ENCODE measurements around the gene SLC16A12.

SLC16A12 gene

GRCh38 chr10:89537364-89537763 lies 2.0 kb upstream of the SLC16A12 start:
- Histone ChIP-seq H3F3A (ENCODE audit: low read depth) (no peaks in the 10 kb centered on the region), H3K36me3 (ENCODE audit: insufficient read depth, low read length) (no peaks in the 10 kb centered on the region), H3K27me3 (ENCODE audit: insufficient read depth, low read length, poor library complexity, severe bottlenecking) (no peaks in the 10 kb centered on the region), H4K20me1 (ENCODE audit: insufficient read depth, low read length, poor library complexity, severe bottlenecking) (no peaks in the 10 kb centered on the region), H3K4me2 (ENCODE audit: low read depth, low read length, poor library complexity, severe bottlenecking) (no peak overlapping the region), H3K9ac (ENCODE audit: low read depth, low read length, poor library complexity, severe bottlenecking) (no peak overlapping the region), H3K4me3 (ENCODE audit: low read length, poor library complexity, severe bottlenecking) (no peak overlapping the region), H3K9me2 (replicated peaks; ENCODE audit: low read depth, low read length) (no peaks in the 10 kb centered on the region), H3K79me2 (ENCODE audit: insufficient read depth, low read length) (no peaks in the 10 kb centered on the region), H3K4me1 (ENCODE audit: insufficient read depth, low read length, poor library complexity, severe bottlenecking) (peaks cover 4% of the 10 kb centered on the region), H2AFZ (ENCODE audit: low read length) (no peak overlapping the region), H3K9me3 (ENCODE audit: insufficient read depth, low read depth, low read length) (no peaks in the 10 kb centered on the region)
- TF ChIP-seq EZH2phosphoT487 (IDR thresholded peaks at IDR 0.05; ENCODE audit: borderline replicate concordance), result no peak
- no peak for TF ChIP-seq CTCF (conservative IDR thresholded peaks at IDR 0.05; ENCODE audit: low read length)

DNA sequence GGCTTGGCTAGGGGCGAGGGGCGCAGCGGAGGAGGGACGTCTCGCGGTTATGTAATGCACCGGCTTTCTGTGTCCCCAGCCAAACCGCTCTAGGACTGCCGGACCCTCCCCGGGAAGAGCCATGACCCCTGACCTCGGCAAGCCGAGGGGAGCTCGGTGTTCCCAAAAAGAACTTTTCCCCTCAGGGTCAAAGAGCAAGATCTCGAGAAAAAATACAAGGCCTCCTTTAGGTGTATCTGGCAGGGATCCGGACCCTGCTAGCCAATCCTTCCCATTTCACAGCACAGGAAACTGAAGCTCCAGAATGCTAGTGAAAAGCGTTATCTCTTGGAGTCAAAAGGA lies 590 bp upstream of the SLC16A12 start:
- H3K9me2 ChIP-seq (replicated peaks; ENCODE audit: low read depth, low read length), result no peaks in the 10 kb centered on the region
- no peak overlapping the region for H3K4me2 ChIP-seq (ENCODE audit: low read depth, low read length, poor library complexity, severe bottlenecking)
- no peaks in the 10 kb centered on the region for H3K9me3 ChIP-seq (ENCODE audit: insufficient read depth, low read depth, low read length)
- no peaks in the 10 kb centered on the region for H3K36me3 ChIP-seq (ENCODE audit: insufficient read depth, low read length)
- H3K79me2 ChIP-seq (ENCODE audit: insufficient read depth, low read length), result no peaks in the 10 kb centered on the region
- TF ChIP-seq CTCF (conservative IDR thresholded peaks at IDR 0.05; ENCODE audit: low read length) (no peak), EZH2phosphoT487 (IDR thresholded peaks at IDR 0.05; ENCODE audit: borderline replicate concordance) (no peak)
- H3K9ac ChIP-seq (ENCODE audit: low read depth, low read length, poor library complexity, severe bottlenecking), result no peak overlapping the region
- H2AFZ ChIP-seq (ENCODE audit: low read length), result no peak overlapping the region
- H4K20me1 ChIP-seq (ENCODE audit: insufficient read depth, low read length, poor library complexity, severe bottlenecking), result no peaks in the 10 kb centered on the region
- H3F3A ChIP-seq (ENCODE audit: low read depth), result peaks cover 3% of the 10 kb centered on the region; the same call in 1 of the 2 replicates
- no peaks in the 10 kb centered on the region for H3K27me3 ChIP-seq (ENCODE audit: insufficient read depth, low read length, poor library complexity, severe bottlenecking)
- H3K4me1 ChIP-seq (ENCODE audit: insufficient read depth, low read length, poor library complexity, severe bottlenecking), result peaks cover 18% of the 10 kb centered on the region
- H3K4me3 ChIP-seq (ENCODE audit: low read length, poor library complexity, severe bottlenecking), result no peak overlapping the region

DNA sequence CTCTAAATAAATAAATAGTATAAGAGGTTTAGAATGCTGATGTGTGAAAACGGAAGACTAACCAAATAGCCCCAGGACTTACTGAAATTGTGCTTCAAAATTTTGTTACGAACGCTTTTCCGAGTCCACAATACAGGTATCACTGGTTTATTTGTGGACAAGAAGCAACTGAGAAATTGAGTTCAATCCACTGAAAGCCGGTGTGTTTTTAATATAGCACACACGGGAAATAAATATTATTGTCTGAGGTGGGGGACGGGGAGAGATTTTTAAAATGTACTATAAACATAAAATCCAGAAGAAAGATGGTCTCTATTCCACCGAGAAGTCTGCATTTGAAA lies 598 bp downstream of the SLC16A12 start:
- Histone ChIP-seq H3K36me3 (ENCODE audit: insufficient read depth, low read length) (no peaks in the 10 kb centered on the region), H3K27me3 (ENCODE audit: insufficient read depth, low read length, poor library complexity, severe bottlenecking) (no peaks in the 10 kb centered on the region), H3K4me1 (ENCODE audit: insufficient read depth, low read length, poor library complexity, severe bottlenecking) (peaks cover 27% of the 10 kb centered on the region), H3K79me2 (ENCODE audit: insufficient read depth, low read length) (no peaks in the 10 kb centered on the region), H2AFZ (ENCODE audit: low read length) (no peak overlapping the region), H3K4me3 (ENCODE audit: low read length, poor library complexity, severe bottlenecking) (no peak overlapping the region), H3K9ac (ENCODE audit: low read depth, low read length, poor library complexity, severe bottlenecking) (no peak overlapping the region), H3K9me3 (ENCODE audit: insufficient read depth, low read depth, low read length) (no peaks in the 10 kb centered on the region), H3K4me2 (ENCODE audit: low read depth, low read length, poor library complexity, severe bottlenecking) (no peak overlapping the region), H3F3A (ENCODE audit: low read depth) (peaks cover 3% of the 10 kb centered on the region; the same call in 1 of the 2 replicates), H4K20me1 (ENCODE audit: insufficient read depth, low read length, poor library complexity, severe bottlenecking) (no peaks in the 10 kb centered on the region), H3K9me2 (replicated peaks; ENCODE audit: low read depth, low read length) (no peaks in the 10 kb centered on the region)
- TF ChIP-seq CTCF (conservative IDR thresholded peaks at IDR 0.05; ENCODE audit: low read length) (no peak), EZH2phosphoT487 (IDR thresholded peaks at IDR 0.05; ENCODE audit: borderline replicate concordance) (no peak)

Data from Loucy (cell line).